Erythroblast (primary cell): ENCODE data around the gene SLC30A7.
"Not testable (repeated sequence)": the region's sequence is repeated elsewhere in the genome, so short reads cannot be mapped to it uniquely, and the experiment has no call there.

Experiments
- GATA1 ChIP-seq: IDR thresholded peaks from 2 replicates; pipeline ENCODE4 v1.6.1; 2011; ENCODE audit warnings: low read depth, mild to moderate bottlenecking, control low read depth, low read length, moderate library complexity
- POLR2A ChIP-seq: IDR thresholded peaks from 2 replicates; pipeline ENCODE4 v1.6.1; 2011; ENCODE audit warnings: mild to moderate bottlenecking, low read length

GRCh38 chr1:100947816-100948215, 51.9 kb downstream of the SLC30A7 start:
- not testable (repeated sequence) for TF ChIP-seq POLR2A, GATA1
